Fibroblast of skin of back (primary cell): ENCODE results near the gene LRRC51.

Experiments used
- DNase-seq: peaks from one replicate; pipeline ENCODE4 v3.0.0-alpha.2; 2013

The LRRC51 gene

DNA sequence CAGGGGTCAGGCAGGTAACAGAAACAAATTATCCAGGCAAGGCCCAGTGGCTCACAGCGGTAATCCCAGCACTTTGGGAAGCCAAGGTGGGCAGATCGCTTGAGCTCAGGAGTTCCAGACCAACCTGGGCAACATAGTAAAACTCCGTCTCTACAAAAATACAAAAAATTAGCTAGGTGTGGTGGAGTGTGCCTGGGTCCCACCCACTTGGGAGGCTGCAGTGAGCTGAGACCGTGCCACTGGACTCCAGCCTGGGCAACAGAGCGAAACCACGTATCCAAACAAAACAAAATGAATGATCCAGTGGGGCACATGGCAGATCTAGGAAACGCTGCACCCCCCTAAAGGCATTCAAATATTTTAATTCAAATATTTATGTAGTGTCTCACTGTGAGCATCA lies 10.2 kb upstream of the LRRC51 start:
- DNase-seq: no peak

DNA sequence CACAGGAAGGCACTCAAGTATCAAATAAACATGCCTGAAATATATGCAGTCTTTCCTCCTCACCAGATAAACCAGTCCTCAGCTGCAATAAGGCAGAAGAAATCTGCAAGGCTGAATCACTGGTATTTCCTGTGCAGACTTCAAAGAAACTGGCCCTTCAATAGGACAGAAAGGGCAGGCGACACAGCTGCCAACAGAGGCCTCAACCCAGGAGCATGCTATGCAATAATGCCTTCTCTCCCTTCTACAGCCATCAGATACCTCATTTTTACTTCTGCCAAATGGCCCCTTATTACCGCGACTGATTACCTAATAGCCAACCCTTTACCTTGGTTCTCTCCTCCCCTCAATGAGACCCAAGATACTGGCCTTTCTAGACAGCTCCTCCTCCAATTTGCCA lies 8.3 kb upstream of the LRRC51 start:
- DNase-seq: peak; percentile 89

DNA sequence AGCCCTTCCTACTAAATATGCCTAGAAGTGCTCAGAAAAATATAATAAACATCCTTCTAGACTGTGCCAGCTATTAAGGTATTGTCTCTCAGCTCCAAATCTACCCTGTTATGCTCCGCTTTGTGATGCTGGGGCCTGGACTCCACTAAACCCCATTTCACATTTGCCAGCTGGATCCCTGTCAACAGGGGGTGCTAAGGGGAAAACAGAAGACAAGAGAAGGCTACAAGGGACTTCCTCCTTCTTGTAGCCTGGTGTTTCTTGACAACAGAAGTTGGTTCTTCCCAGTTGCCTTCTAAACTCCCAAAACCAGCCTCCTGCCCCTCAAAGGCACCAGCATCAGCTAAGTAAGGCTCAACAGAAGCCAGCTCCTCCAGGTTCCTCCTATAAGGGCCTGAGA lies 5.5 kb upstream of the LRRC51 start:
- peak; percentile 16 for DNase-seq

DNA sequence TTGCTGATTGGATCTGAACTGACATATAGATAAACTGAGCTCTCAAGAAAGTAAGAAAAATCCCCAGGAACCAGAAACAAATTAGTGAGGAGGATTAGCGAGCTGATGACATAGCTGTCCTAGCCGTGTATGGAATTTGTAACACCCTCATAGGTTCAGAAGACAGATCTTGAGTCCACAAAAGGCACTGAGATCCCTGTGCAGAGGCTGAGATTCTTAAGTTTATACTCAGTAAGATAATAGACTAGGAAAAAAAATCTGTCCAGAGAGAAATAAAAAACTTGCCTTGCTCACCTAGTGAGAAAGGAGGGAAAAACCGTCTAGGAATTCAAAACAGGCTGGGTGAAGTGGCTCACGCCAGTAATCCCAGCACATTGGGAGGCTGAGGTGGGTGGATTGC lies 4.9 kb upstream of the LRRC51 start:
- no peak for DNase-seq

DNA sequence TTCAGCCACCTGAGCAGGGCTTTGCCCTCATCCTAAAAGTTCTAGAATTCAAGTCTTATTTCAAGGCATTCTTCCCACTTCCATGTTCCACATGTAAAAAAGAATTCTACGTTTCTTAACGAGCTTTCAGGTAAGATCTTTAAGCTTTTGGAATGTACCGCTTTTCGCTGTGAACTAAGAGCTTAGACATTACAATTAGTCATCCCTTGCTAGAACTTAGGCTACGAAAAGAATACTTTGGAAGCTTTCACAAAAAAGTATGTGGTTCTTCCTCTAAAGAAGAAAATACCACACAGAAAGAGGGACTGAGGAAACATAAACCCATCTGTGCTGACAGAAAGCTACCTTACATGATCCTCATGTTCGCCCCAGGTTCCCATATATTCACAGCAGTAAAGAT lies 2.2 kb upstream of the LRRC51 start:
- DNase-seq: no peak

DNA sequence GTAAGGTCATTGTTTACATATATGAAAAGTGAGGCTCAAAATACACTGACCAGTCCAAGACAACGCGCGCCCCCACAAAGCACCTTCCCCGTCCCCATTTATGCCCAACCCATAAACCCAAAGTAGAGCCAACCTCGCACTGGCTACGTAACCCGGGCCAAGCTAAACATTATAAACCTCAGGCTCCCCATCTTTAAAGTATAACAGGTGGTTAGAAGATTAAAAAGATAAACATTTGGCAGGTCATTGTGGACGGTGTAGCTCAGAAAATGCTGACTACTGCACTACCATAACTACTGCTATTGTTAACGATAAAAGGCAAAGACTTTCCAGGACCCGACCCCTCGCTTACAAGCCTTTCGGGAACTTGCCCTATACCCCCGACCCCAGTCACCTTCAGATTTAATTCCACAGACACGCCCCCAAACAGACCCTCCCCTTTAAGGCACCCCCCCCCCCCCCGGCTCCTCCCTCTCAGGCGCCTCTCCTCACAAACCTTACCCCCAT lies 778 bp upstream of the LRRC51 start:
- no peak for DNase-seq

DNA sequence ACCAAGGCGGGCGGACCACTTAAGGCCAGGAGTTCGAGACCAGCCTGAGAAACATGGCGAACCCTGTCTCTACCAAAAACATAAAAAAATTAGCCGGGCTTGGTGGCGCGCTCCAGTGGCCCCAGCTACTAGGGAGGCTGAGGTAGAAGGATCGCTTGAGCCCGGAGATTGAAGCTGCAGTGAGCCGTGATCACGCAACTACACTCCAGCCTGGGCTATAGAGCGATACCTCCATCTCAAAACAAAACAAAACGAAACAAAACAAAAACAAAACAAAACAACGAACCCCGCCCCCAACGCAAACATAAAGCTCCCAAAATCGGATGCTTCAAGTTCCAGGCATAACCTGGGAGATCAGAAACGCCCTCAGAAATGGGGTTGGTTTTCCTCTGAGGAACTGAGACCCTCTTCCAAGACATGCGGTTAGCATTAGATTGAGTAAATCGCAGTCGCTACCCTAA lies 564 bp downstream of the LRRC51 start:
- no peak for DNase-seq

DNA sequence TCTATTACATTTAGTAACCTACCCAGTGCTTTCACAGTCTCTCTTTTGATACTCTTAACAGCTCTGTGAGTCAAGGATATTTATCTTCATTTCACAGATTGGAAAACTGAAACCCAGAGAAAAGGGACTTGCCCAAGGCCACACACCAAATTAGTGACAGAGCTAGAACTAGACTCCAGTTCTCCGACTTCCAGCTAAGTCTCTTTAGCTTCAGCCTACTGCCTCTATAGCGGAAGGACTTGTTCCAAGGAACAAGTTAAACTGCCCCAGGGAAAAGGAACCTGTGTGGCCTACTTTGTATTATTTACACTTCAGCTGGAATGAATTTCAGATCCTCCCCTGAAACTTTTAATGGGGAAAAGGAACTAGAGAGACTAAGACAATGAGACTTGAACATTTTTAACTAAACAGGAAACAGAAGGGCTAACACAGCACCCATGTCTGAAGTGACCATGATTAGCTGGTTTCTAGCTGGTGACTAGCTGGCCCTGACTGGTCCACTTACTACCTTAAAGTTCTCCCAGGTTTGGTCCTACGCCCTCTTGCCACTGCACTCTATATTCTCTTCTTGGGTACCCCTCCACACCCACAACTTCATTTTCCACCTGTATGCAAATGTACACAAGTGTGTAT lies 1.3 kb downstream of the LRRC51 start:
- DNase-seq: no peak

DNA sequence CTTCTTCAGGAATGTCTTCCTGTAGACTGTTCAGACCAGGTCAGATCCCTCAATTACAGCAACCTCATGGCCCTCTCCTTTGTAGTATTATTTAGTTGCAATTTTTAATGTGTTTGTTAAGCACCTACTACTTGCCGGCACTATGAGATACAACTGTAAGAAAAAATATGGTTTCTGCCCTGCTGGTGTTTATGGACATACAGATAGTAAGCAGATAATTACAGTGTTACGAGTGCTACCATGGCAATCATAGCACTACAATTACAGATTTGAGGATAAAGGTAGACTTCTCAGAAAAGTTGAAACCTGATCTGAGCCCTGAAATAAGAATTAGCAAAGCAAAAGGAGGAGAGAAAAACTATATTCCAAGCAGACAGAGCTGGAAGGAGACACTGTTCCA lies 2.8 kb downstream of the LRRC51 start:
- DNase-seq: no peak

DNA sequence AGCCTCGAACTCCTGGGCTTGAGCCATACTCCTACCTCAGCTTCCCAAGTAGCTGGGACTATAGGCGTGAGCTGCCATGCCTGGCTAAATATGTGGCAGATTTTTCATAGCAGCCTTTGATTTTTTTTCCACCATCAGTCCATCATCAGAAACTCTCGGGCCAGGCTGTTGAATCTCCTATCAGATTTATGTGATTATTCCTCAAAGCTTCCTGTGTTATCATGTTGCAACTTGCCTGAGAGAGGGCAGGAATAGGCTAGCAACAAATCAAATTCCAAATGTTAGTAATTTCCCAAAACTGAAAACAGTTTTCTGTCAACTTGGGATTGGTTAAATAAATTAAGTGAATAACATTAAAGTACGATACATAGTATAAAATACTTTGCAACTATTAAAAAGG lies 3.4 kb downstream of the LRRC51 start:
- DNase-seq: no peak

DNA sequence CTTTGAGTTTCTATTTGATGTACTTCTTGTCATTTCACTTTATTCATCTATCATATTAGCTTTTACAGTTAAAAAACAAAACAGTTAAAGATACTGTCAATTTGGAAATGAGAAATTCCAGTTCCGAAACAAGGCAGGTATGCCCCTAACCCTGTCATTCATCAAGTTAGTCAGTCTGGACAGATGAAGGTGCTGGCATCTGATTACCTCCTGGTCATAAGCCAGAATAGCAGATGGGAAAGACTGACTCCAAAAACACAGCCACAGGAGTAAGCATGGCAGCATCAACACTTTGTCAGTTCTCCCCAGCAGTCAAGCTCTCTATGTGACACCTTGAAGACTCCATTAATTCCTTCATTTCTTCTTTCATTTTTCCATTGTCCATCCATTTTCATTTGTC lies 4.3 kb downstream of the LRRC51 start:
- no peak for DNase-seq

DNA sequence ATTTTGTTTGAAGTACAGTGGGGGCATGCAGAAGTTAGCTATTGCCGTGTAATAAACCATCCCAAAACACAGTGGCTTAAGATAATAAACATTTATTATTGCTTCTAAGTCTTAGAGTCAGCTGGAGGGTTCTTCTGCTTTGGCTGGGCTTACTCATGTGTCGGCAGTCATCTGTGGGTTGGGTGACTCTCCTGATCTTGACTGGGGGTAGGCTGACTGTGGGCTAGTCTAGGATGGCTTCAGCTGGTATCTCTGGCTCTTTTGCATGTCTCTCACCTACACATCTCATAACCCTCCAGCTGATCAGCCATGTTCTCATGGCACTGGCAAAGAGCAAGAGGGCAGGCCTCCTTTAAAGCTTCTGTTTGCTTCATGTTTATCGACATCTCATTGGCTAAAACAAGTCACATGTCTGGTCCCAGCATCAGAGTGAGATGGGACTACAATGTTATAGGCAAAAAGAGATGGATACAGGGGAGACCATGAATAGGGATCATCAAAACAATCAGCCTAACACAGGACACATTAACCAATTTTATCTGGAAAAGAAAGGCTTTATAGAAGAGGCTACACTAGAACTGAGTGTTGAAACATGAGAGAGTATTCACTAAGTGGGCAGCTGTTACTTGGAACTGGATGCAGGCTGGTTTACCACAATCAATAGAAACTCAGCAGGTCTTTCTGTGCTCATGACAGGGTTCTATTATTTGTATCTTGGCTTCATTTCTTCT lies 5.1 kb downstream of the LRRC51 start:
- DNase-seq: no peak

DNA sequence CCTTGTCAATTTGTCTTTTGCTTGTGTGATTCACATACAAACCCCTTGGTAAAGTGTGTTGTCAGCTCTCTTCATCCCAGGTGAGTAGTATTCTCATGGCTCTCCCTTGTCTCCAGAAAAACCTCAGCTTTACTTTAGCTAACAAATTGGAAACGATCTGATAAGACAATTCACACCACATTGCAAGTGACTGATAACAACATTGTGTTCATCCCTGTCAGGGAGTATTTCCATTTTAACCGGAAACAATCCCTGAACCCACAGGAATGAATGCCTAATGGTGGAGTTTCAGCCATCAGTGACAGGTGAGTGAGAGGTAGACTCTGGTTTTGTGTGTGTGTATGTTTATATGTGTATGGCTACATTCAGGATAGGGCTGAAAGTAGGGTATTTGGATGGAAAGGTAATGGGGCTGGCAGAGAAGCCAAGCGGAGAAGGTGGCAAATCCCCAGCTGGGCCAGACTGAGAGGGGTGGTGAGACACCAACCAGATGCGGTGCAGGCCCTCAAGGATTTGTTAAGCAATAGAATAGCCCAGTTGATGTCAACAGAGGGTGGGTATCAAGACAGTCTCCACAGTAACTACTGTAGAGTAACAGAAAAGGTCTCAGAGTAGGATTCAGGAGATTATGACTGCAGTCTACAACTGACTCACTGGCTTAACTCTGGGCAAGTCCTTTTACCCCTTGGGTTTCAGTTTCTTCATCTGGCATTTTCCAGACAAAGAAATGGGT lies 7.6 kb downstream of the LRRC51 start:
- no peak for DNase-seq

DNA sequence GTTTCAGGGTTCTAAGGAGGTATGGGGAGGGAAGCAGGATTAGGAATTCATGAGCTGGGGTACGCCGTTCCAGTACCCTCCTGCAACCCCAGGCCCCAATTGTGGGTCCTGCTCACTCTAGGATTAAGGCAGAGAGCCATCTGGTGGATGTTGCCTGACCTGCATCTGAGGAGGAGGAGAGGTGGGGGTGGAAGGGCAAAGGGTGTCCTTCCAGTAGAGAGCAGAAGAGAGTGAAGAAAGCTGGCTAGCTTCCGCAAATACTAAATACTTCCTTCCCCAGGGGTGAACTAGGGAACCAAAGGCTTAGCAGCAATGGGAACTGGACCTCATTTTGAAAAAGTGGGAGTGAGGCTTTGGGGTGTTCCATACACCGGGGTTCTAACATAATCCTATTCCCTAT lies 10.6 kb downstream of the LRRC51 start:
- DNase-seq: peak; percentile 63

DNA sequence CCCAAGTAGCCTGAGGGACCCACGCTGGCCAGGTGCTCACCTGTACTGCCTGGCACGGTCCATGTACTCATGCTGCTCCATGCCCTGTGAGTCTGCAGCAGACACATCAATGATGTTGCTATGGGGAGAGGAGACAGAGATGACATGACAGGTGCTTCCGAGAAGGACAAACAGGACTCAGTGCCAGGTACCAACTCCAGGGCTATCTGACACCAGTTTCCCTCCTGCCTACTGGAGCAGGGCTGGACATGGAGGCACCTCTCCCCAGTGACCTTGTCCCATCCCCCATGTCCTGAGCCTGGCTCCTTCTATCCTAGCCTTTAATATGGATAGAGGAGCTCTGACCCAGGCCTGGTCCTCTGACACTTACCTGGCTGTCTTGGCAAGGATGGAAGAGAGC lies 18.1 kb downstream of the LRRC51 start:
- no peak for DNase-seq

DNA sequence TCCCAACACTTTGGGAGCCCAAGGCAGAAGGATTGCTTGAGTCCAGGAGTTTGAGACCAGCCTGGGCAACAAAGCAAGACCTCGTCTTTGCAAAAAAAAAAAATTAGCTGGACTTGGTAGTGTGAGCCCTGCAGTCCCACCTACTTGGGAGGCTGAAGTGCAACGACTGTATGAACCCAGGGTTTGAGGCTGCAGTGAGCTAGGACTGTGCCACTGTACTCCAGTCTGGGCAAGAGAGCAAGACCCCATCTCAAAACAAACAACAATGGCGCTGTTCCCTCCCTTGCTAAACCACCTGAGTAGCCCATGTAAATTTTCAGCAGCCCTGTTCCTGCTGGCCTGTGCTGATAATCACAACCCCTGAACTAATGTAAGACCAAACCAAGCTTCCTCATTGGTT lies 19.4 kb downstream of the LRRC51 start:
- DNase-seq: no peak

DNA sequence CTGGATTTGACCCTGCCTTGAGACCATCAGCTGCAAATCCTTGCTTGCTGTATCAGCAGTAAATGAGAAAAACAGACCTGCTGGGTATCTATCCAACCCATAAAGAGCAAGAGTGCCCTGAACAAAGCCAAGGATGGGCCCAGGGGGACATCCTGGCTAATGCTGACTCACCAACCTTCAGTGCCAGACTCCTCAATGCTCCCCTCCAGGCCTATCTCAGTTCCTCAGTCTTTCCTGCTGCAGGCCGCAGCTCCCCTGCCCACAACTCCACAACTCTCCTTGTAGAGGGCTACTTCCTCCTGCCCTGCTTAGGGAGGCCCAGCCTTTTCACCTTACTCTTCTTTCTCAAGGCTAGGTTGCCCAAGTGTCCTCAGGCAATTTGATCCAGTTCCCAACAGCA lies 19.8 kb downstream of the LRRC51 start:
- no peak for DNase-seq

DNA sequence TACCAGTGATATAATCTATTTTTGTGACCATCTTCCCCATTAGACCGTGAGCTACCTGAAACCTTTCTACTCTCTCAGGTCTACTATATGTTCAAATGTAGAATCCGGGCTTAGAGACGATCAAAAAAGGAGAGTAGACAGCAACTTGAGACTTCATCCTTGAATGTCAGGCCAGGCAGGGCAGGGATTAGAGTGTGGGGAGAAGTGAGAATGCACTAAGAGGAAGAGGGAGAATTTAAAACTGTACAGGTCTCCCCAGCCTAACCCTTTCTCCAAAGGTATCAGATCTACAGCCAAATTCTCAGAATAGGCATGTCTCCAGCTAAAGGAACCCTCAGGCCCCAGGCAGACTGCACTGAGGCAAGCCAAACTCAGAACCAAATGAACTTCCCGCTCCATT lies 21.5 kb downstream of the LRRC51 start:
- no peak for DNase-seq

DNA sequence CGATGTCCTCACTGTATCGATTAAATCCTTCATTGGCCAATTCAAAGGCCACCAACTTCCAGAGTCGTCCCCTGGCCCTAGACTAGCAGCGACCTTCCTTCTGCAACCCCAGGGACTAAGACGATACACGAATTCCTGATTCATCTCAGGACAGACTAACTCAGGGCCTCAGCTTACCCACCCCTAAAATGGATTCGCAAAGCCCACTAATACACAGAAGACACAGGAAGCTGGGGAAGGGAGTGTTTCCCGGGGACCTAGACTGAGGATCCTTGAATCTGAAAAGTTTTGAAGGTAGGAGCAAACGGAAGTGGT lies 21.9 kb downstream of the LRRC51 start:
- DNase-seq: no peak

DNA sequence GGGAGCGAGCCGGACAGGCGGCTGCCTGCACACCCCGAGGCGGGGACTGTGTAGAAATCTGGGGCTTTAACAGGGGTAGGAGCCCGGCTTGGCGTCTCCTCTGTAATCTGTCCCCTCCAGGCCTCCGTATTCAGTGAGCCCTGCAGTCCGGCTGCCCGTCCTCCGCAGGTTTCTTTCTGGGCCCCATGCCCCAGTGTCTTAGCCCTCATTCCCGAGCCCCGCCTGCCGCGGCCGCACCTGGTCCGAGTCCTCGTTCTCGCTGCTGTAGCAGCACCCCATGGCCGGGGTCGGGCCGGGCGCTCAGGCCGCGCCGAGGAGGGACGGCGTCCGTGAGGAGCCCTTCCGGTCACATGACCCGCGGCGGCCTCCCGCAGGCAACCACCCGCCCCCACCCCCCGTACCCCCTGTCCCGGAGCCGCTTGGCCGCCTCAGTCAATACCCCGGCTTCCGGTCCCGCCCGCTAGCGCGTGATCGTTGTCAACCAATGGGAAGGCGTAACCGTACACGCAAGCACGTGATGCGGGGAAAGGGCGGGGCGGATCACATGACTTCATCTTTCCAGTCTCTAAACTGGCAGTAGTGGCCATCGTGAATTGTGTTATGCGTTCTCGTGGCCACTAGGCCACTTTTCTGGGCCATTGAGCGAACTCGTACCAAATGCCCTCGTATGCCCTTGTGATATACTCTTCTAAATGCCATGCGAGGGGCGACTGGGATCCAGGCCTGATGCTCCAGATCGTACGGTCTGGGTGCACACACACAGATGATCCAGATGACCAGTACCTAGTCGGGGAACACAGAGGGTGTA lies 22.5 kb downstream of the LRRC51 start, which contains the start of gene LAMTOR1:
Gene LAMTOR1 (minus strand): TSS at position 352 of the 808 bp plus-strand sequence. CDS start 73 bp downstream, at position 279.
- peak; percentile 99 for DNase-seq

DNA sequence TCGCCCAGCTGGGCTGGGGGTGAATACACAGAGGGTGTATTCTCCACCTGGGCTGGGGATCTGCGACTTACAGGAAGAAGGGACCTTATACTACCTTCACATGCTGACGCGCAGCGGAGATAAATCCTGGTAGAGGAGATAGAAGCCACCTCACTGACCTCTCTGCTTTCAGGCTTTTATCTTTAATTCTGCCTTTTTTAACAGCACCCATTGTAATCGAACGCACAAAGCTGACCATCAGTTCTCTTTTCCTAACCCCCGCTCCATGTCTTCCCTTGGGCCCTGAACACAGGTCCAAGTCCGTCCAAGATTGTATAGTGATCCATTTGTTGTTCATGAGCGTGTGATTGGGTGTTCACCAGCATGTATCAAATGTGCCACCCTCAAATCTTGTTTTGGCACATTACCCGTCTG lies 23.1 kb downstream of the LRRC51 start:
- no peak for DNase-seq

DNA sequence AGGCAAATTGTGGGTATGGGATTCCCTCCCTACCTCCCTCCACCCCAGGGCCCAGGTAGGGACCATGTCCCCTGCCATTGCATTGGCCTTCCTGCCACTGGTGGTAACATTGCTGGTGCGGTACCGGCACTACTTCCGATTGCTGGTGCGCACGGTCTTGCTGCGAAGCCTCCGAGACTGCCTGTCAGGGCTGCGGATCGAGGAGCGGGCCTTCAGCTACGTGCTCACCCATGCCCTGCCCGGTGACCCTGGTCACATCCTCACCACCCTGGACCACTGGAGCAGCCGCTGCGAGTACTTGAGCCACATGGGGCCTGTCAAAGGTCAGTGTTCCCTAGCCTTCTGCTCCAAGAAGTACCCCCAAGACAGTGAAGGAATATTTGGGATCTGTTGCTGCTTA lies 25.2 kb downstream of the LRRC51 start, which contains the start of gene TOMT:
Gene TOMT (plus strand): TSS at position 37 of the 400 bp plus-strand sequence. CDS start 28 bp downstream, at position 65.
- DNase-seq: no peak
